CD14-positive monocyte (primary cell): ENCODE data around the gene KIAA1586. TPM values are rescaled to one million over a fixed set of nuclear protein-coding genes. Genes with fewer than 3 reads are reported as not detected.
"Not testable (repeated sequence)": the region's sequence is repeated elsewhere in the genome, so short reads cannot be mapped to it uniquely, and the experiment has no call there.

Source experiments
- DNase-seq, 3 donors: peaks; one replicate each; pipeline ENCODE4 v3.0.0-alpha.2; 2011 to 2022
- H2AFZ ChIP-seq: 2 replicates; pipeline ENCODE4 v1.6.0; 2012; ENCODE audit warnings: mild to moderate bottlenecking, low read depth, low read length, inconsistent platforms; ENCODE audit not compliant: insufficient read depth, poor library complexity, severe bottlenecking
- H3K27ac ChIP-seq, 2 donors: 1 replicate in 1 of 2; 2 replicates in 1 of 2; pipeline ENCODE4 v1.5.1; 2012 to 2013; ENCODE audit warnings: low read length in 2 of 2, control low read depth in 1 of 2, inconsistent platforms in 1 of 2, low read depth in 1 of 2, mild to moderate bottlenecking in 1 of 2
- H3K27me3 ChIP-seq, 2 donors: one replicate each; pipeline versions ENCODE4 v1.6.0 to v1.6.1; 2011 to 2013; ENCODE audit warnings: low read length in 2 of 2; ENCODE audit not compliant: control insufficient read depth in 2 of 2, insufficient read depth in 2 of 2
- H3K36me3 ChIP-seq, 2 donors: replicated peaks in 1 of 2; 1 replicate in 1 of 2; 2 replicates in 1 of 2; pipeline versions ENCODE4 v1.5.1 to v1.6.1; 2012 to 2013; ENCODE audit warnings: low read length in 2 of 2, control low read depth in 1 of 2, inconsistent platforms in 1 of 2, mild to moderate bottlenecking in 1 of 2; ENCODE audit not compliant: insufficient read depth in 2 of 2, control insufficient read depth in 1 of 2
- H3K4me1 ChIP-seq, 2 donors: 1 replicate in 1 of 2; 2 replicates in 1 of 2; pipeline versions ENCODE4 v1.5.1 to v1.6.1; 2012 to 2013; ENCODE audit warnings: low read length in 2 of 2, control low read depth in 1 of 2, inconsistent platforms in 1 of 2, mild to moderate bottlenecking in 1 of 2, moderate library complexity in 1 of 2; ENCODE audit not compliant: insufficient read depth in 2 of 2, control insufficient read depth in 1 of 2
- H3K4me2 ChIP-seq: replicated peaks from 2 replicates; pipeline ENCODE3; 2012; ENCODE audit warnings: low read length, moderate library complexity, mild to moderate bottlenecking; ENCODE audit not compliant: poor library complexity, severe bottlenecking; ENCODE audit errors: extremely low read depth
- H3K4me3 ChIP-seq, 3 experiments: fragments of 200-600 bp in 1 of 3; sonication (generic) in 1 of 3; replicated peaks in 1 of 3; 1 replicate in 2 of 3; 2 replicates in 1 of 3; pipeline ENCODE4 v1.5.1; 2011 to 2013; ENCODE audit warnings: low read length in 3 of 3, mild to moderate bottlenecking in 3 of 3, control low read depth in 2 of 3, low read depth in 2 of 3, inconsistent platforms in 1 of 3, moderate library complexity in 1 of 3
- H3K79me2 ChIP-seq: 2 replicates; pipeline ENCODE4 v1.6.0; 2012; ENCODE audit warnings: mild to moderate bottlenecking, control low read depth, inconsistent platforms, low read length, moderate library complexity; ENCODE audit not compliant: insufficient read depth
- H3K9ac ChIP-seq: 2 replicates; pipeline ENCODE4 v1.6.0; 2017; ENCODE audit warnings: low read length, mild to moderate bottlenecking; ENCODE audit not compliant: insufficient read depth, poor library complexity, severe bottlenecking
- H3K9me3 ChIP-seq, 2 donors: replicated peaks in 1 of 2; 1 replicate in 1 of 2; 2 replicates in 1 of 2; pipeline versions ENCODE4 v1.5.1 to v1.6.1; 2012 to 2013; ENCODE audit warnings: low read length in 2 of 2, control low read depth in 1 of 2; ENCODE audit not compliant: control insufficient read depth in 1 of 2, insufficient read depth in 1 of 2
- H4K20me1 ChIP-seq: 2 replicates; pipeline ENCODE4 v1.6.0; 2012; ENCODE audit warnings: mild to moderate bottlenecking, low read length, control low read depth, moderate library complexity; ENCODE audit not compliant: insufficient read depth
- H3K27ac Mint-ChIP-seq, 7 donors: one replicate each; pipeline ENCODE4 v1.8.0; 2020; ENCODE audit warnings: mild to moderate bottlenecking in 7 of 7, mixed read lengths in 7 of 7, moderate library complexity in 6 of 7, inconsistent platforms in 2 of 7
- H3K27me3 Mint-ChIP-seq, 3 donors: one replicate each; pipeline ENCODE4 v1.8.0; 2021 to 2022; ENCODE audit warnings: low read depth in 3 of 3, mild to moderate bottlenecking in 3 of 3, mixed read lengths in 3 of 3, moderate library complexity in 3 of 3, inconsistent platforms in 1 of 3
- H3K36me3 Mint-ChIP-seq, 2 donors: one replicate each; pipeline ENCODE4 v1.8.0; 2020; ENCODE audit warnings: mixed read lengths in 2 of 2, inconsistent platforms in 1 of 2, mild to moderate bottlenecking in 1 of 2
- H3K4me1 Mint-ChIP-seq: one replicate; pipeline ENCODE4 v1.8.0; 2020; ENCODE audit warnings: mild to moderate bottlenecking, mixed read lengths
- H3K4me3 Mint-ChIP-seq, 2 donors: one replicate each; pipeline ENCODE4 v1.8.0; 2020; ENCODE audit warnings: mild to moderate bottlenecking in 2 of 2, mixed read lengths in 2 of 2, moderate library complexity in 1 of 2
- H3K9me3 Mint-ChIP-seq, 7 donors: one replicate each; pipeline ENCODE4 v1.8.0; 2020 to 2022; ENCODE audit warnings: mixed read lengths in 7 of 7, mild to moderate bottlenecking in 6 of 7, moderate library complexity in 6 of 7, inconsistent platforms in 2 of 7
- CTCF ChIP-seq: fragments of 200-600 bp; IDR thresholded peaks from one replicate; pipeline ENCODE4 v1.8.0; 2022; ENCODE audit warnings: antibody characterized with exemption, mild to moderate bottlenecking
- WGBS: methylation state at CpG from one replicate; pipeline ENCODE4 v1.1.5; 2013; ENCODE audit warnings: missing lambda C conversion rate; ENCODE audit not compliant: insufficient coverage; 5-methylcytosine and 5-hydroxymethylcytosine counted together
- intact Hi-C, 2 donors: fragments of 100-400 bp; cut with micrococcal nuclease; formaldehyde crosslinking; loops; one replicate each; pipeline versions ENCODE4 v1.15.0 to v1.15.1; 2023
- polyA plus RNA-seq, 3 donors: library from polyadenylated mRNA; depleted of rRNA in 1 of 3; unstranded in 2 of 3; stranded (reverse) in 1 of 3; fragments of 300-500 nt in 2 of 3; fragments of >200 nt in 1 of 3; fragmentation: Illumina TruSeq in 2 of 3; gene quantifications; 1 replicate in 2 of 3; 2 replicates in 1 of 3; pipeline ENCODE4 v1.2.3, GENCODE V29; 2012 to 2021

Gene KIAA1586
- polyA plus RNA-seq, 3 donors: 1.1 to 5.0 (median 4.4) TPM

GRCh38 chr6:57006101-57006500, 40.4 kb upstream of the KIAA1586 start:
- H3K4me3 ChIP-seq: no peak overlapping the region
- DNase-seq: no peak
- no peaks in the 10 kb centered on the region for H3K9me3 ChIP-seq
- Mint-ChIP-seq H3K4me3 (no peak overlapping the region), H3K27ac (no peak overlapping the region), H3K27me3 (peaks cover 0 to 2% (median 0%) of the 10 kb centered on the region in 3 donors), H3K4me1 (no peaks in the 10 kb centered on the region), H3K9me3 (peaks cover 0 to 3% (median 0%) of the 10 kb centered on the region in 7 donors), H3K36me3 (no peaks in the 10 kb centered on the region)
- TF ChIP-seq CTCF: no peak
- no peak overlapping the region for H3K27ac ChIP-seq
- H3K4me1 ChIP-seq: no peaks in the 10 kb centered on the region
- H4K20me1 ChIP-seq: no peaks in the 10 kb centered on the region
- no peak overlapping the region for H2AFZ ChIP-seq
- H3K36me3 ChIP-seq: no peaks in the 10 kb centered on the region
- H3K4me2 ChIP-seq: no peak overlapping the region
- intact Hi-C loops: no loop called here
- no peaks in the 10 kb centered on the region for H3K79me2 ChIP-seq
- WGBS: 88% methylated on average over 2 of the region's 3 CpGs
- no peak overlapping the region for H3K9ac ChIP-seq
- H3K27me3 ChIP-seq: no peaks in the 10 kb centered on the region

- H3K27me3 Mint-ChIP-seq, intact Hi-C loops, H3K4me1 Mint-ChIP-seq, H3K36me3 ChIP-seq, H3K4me2 ChIP-seq, H3K4me3 Mint-ChIP-seq, H3K9ac ChIP-seq, H3K9me3 Mint-ChIP-seq, H3K36me3 Mint-ChIP-seq, H3K9me3 ChIP-seq, H3K4me1 ChIP-seq, H2AFZ ChIP-seq, H3K27me3 ChIP-seq, H3K4me3 ChIP-seq, H3K27ac Mint-ChIP-seq, H3K27ac ChIP-seq, H4K20me1 ChIP-seq, H3K79me2 ChIP-seq, DNase-seq: not testable (repeated sequence)
- WGBS: 100% methylated on average over 1 of the region's 2 CpGs
These were observed 38.4 kb upstream of the KIAA1586 start for GRCh38 chr6:57008069-57008468.
